Muscle of back (tissue), 11 donors: ENCODE measurements around the gene ALDH16A1. TPM values are rescaled to one million over a fixed set of nuclear protein-coding genes. Genes with fewer than 3 reads are reported as not detected.
"Not testable (repeated sequence)": the region's sequence is repeated elsewhere in the genome, so short reads cannot be mapped to it uniquely, and the experiment has no call there.

Experiments used
- DNase-seq, 3 donors: peaks; one replicate each; pipeline versions ENCODE4 v3.0.0 to v3.0.0-alpha.2; 2013
- polyA plus RNA-seq, 10 donors: library from polyadenylated mRNA; unstranded; fragments of 120-200 nt; gene quantifications; one replicate each; pipeline ENCODE4 v1.2.1, GENCODE V29; 2013; ENCODE audit not compliant: insufficient read length in 10 of 10

ALDH16A1 gene
- polyA plus RNA-seq, 10 donors = 6.0 to 17.8 (median 10.6) TPM

- no peak for DNase-seq
Observed at GRCh38 chr19:49462492-49462891, 9.5 kb downstream of the ALDH16A1 start.

DNA sequence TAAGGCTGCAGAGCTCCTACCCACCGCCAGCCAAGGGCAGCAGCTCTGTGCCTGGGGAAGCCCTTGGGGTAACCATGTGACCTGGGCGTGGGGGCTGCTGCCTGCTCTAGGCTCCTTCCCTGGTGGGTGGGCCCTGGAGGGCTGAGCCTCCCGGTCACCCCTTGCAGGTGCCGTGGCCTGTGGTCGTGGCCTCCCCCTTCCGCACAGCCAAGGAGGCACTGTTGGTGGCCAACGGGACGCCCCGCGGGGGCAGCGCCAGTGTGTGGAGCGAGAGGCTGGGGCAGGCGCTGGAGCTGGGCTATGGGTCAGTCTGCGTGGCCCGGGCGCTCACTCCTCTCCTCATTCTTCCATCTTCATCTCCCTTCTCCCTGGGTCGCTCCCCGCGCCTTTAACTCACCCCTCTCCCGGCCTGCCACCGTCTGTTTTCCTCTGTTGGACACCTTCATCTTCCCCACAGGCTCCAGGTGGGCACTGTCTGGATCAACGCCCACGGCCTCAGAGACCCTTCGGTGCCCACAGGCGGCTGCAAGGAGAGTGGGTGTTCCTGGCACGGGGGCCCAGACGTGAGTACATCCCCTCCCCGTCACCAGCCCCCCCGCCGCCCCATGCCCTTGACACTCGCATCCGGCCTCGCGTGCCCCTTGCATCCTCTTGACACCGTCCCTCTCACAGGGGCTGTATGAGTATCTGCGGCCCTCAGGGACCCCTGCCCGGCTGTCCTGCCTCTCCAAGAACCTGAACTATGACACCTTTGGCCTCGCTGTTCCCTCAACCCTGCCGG lies 11.1 kb downstream of the ALDH16A1 start:
- no peak for DNase-seq

GRCh38 chr19:49465371-49465770 lies 12.3 kb downstream of the ALDH16A1 start:
- no peak for DNase-seq

DNA sequence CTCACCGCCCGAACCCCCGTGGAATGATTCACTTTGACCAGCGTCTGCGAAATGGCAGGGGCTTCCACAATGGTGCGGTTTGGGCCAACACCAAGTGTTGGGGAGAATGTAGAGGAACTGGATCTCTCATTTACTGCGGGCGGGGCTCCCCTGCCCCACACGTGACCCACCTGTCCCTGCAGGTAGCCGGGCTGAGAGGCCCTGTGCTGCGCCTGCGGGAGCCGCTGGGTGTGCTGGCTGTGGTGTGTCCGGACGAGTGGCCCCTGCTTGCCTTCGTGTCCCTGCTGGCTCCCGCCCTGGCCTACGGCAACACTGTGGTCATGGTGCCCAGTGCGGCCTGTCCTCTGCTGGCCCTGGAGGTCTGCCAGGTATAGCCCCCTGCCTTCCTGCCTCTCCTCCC lies 15.2 kb downstream of the ALDH16A1 start:
- DNase-seq = no peak

- DNase-seq = peak; percentile 67 to 94 (median 87)
Observed at GRCh38 chr19:49468746-49469447, 15.9 kb downstream of the ALDH16A1 start.

DNA sequence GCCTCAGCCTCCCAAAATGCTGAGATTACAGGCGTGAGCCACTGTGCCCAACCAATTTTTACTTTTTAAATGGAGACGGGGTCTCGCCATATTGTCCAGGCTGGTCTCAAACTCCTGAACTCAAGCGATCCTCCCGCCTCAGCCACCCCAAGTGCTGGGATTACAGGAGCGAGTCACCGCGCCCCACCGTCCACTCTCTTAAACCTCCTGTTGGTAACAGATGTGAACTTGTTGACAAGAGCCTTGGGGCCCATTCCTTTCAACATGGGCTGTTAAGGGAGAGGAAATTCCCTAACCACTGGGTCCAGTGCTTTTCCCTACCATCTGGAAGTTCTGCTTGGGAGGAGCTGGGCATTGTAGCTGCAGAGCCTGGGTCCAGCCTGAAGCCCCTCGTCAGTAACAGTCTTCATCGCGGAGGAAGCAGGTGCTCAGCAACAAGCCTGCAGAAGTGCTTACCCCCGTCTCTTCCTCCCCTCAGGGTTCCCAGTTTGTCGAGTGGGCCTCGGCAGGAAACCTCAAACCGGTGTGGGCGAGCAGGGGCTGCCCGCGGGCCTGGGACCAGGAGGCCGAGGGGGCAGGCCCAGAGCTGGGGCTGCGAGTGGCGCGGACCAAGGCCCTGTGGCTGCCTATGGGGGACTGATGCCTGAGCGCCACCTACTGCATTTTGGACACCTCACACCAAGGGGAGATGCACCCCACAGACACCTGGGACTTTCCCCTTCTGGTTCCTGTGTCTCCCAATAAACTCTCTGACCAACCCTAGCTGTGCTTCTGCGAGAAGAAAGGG lies 17.0 kb downstream of the ALDH16A1 start:
- no peak for DNase-seq

GRCh38 chr19:49470615-49470978 lies 17.6 kb downstream of the ALDH16A1 start:
- no peak for DNase-seq

DNA sequence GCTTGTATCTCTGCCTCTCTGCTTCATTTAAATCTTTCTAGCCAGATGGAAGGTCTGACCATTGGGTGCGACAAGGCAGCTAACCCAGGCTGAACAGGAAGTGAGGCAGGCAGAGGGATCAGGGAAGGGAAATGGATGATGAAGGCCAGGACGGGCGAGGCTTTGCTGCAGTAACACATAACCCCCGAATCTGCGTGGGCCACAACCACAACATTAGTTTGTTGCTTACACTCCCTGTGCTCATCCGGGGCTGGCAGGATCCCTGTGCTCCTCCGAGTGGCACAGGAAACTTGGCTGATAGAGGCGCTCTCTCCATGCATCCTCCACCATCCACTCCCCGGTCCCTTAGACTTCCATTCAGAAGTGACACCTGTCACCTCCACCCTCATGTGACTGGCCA lies 19.9 kb downstream of the ALDH16A1 start:
- DNase-seq = no peak

DNA sequence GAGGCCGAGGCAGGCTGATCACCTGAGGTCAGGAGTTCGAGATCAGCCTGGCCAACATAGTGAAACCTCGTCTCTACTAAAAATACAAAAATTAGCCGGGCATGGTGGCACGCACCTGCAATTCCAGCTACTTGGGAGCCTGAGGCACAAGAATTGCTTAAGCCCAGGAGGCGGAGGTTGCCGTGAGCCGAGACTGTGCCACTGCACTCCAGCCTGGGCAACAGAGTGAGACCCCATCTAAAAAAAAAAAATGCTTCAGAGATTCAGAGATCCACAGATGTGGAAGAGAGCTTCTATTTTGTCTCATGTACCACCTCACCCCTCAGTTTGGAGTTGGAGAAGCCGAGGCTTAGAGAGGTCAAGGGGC lies 20.5 kb downstream of the ALDH16A1 start:
- DNase-seq = not testable (repeated sequence)

GRCh38 chr19:49473868-49474541 lies 21.0 kb downstream of the ALDH16A1 start, which contains the start of gene FLT3LG:
FLT3LG (plus strand) TSS chr19:49474215; CDS start chr19:49474640, 425 bp downstream.
- DNase-seq = peak; percentile 68 to 90 (median 85)

DNA sequence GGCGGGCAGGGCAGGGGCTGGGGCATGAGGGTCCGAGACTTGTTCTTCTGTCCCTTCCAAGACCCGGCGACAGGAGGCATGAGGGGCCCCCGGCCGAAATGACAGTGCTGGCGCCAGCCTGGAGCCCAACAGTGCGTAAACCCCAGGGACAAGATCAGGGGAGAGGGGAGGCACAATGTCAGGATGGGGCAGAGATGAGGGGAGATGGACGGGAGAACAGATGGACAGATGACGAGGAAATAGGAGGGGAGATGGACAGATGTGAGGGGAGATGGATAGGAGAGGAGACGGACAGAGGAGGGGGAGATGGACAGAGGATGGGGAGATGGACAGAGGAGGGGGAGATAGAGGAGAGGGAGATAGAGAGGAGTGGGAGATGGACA lies 21.5 kb downstream of the ALDH16A1 start:
- DNase-seq = no peak

GRCh38 chr19:49475191-49475917 lies 22.3 kb downstream of the ALDH16A1 start:
- DNase-seq = no peak

GRCh38 chr19:49475995-49476880 lies 23.2 kb downstream of the ALDH16A1 start:
- peak in 1 of 3 donors; percentile 71 for DNase-seq

GRCh38 chr19:49479975-49480628 lies 27.1 kb downstream of the ALDH16A1 start:
- DNase-seq = no peak

- DNase-seq = no peak
Observed at GRCh38 chr19:49481020-49481683, 28.1 kb downstream of the ALDH16A1 start.

- DNase-seq = no peak
Observed at GRCh38 chr19:49486232-49486631, 33.2 kb downstream of the ALDH16A1 start.

- DNase-seq = no peak
Observed at GRCh38 chr19:49486710-49487276, 33.8 kb downstream of the ALDH16A1 start.

GRCh38 chr19:49487277-49488045 lies 34.4 kb downstream of the ALDH16A1 start, which contains the start of gene RPL13A:
RPL13A (plus strand) TSS chr19:49487608; CDS start chr19:49487630, 22 bp downstream.
- DNase-seq = peak; percentile 100
